ENCODE data around the gene UGGT1.
A peak's percentile ranks its signal among the peaks of the same experiment; 100 is the strongest.

Gene UGGT1

GRCh38 chr2:128108166-128108565 lies 17.2 kb downstream of the UGGT1 start:
- no peak for DNase-seq (ENCODE audit: low read depth)

- DNase-seq (ENCODE audit: low read depth) = no peak
These were observed 18.2 kb downstream of the UGGT1 start for GRCh38 chr2:128109243-128109642.

- no peak for DNase-seq (ENCODE audit: low read depth)
These were observed 25.1 kb downstream of the UGGT1 start for GRCh38 chr2:128115921-128116623.

GRCh38 chr2:128134573-128134972 lies 43.6 kb downstream of the UGGT1 start:
- no peak for DNase-seq (ENCODE audit: low read depth)

- DNase-seq (ENCODE audit: low read depth) = no peak
These were observed 46.2 kb downstream of the UGGT1 start for GRCh38 chr2:128137094-128137616.

GRCh38 chr2:128139624-128140023 lies 48.6 kb downstream of the UGGT1 start:
- DNase-seq (ENCODE audit: low read depth) = no peak

- no peak for DNase-seq (ENCODE audit: low read depth)
These were observed 54.7 kb downstream of the UGGT1 start for GRCh38 chr2:128145651-128146050.

- no peak for DNase-seq (ENCODE audit: low read depth)
These were observed 62.8 kb downstream of the UGGT1 start for GRCh38 chr2:128153786-128154185.

GRCh38 chr2:128154225-128154624 lies 63.2 kb downstream of the UGGT1 start:
- DNase-seq (ENCODE audit: low read depth) = no peak

- DNase-seq (ENCODE audit: low read depth) = no peak
These were observed 65.0 kb downstream of the UGGT1 start for GRCh38 chr2:128155970-128156369.

- no peak for DNase-seq (ENCODE audit: low read depth)
These were observed 65.8 kb downstream of the UGGT1 start for GRCh38 chr2:128156812-128157211.

- no peak for DNase-seq (ENCODE audit: low read depth)
These were observed 66.6 kb downstream of the UGGT1 start for GRCh38 chr2:128157644-128158043.

GRCh38 chr2:128158176-128158575 lies 67.2 kb downstream of the UGGT1 start:
- no peak for DNase-seq (ENCODE audit: low read depth)

GRCh38 chr2:128159437-128159836 lies 68.4 kb downstream of the UGGT1 start:
- no peak for DNase-seq (ENCODE audit: low read depth)

- no peak for DNase-seq (ENCODE audit: low read depth)
These were observed 69.7 kb downstream of the UGGT1 start for GRCh38 chr2:128160616-128161275.

GRCh38 chr2:128162266-128162665 lies 71.3 kb downstream of the UGGT1 start:
- peak; percentile 21 for DNase-seq (ENCODE audit: low read depth)

GRCh38 chr2:128164311-128164710 lies 73.3 kb downstream of the UGGT1 start:
- no peak for DNase-seq (ENCODE audit: low read depth)

- DNase-seq (ENCODE audit: low read depth) = no peak
These were observed 75.8 kb downstream of the UGGT1 start for GRCh38 chr2:128166746-128167353.

- DNase-seq (ENCODE audit: low read depth) = no peak
These were observed 78.1 kb downstream of the UGGT1 start for GRCh38 chr2:128169094-128169493.

GRCh38 chr2:128169497-128169896 lies 78.5 kb downstream of the UGGT1 start:
- peak; percentile 50 for DNase-seq (ENCODE audit: low read depth)

GRCh38 chr2:128169933-128170709 lies 79.1 kb downstream of the UGGT1 start:
- no peak for DNase-seq (ENCODE audit: low read depth)

- DNase-seq (ENCODE audit: low read depth) = no peak
These were observed 79.8 kb downstream of the UGGT1 start for GRCh38 chr2:128170776-128171175.

Measured in fibroblast of gingiva (primary cell).